ENCODE results near the gene CAPN10. TPM values are rescaled to one million over a fixed set of nuclear protein-coding genes. Genes with fewer than 3 reads are reported as not detected.
A peak's percentile ranks its signal among the peaks of the same experiment; 100 is the strongest.

The CAPN10 gene
- total RNA-seq, 4 donors from 2014 or later = 2.8 to 39.6 (median 21.6) TPM

- H3K27ac ChIP-seq = no peak overlapping the region
- H3K9me3 ChIP-seq = no peaks in the 10 kb centered on the region
- no peak overlapping the region for H3K4me3 ChIP-seq
- TF ChIP-seq POLR2A (IDR thresholded peaks at IDR 0.05) (no peak), CTCF (IDR thresholded peaks at IDR 0.05) (no peak)
- H3K27me3 ChIP-seq = no peaks in the 10 kb centered on the region
- intact Hi-C loops (cut with DNase I; ENCODE audit: low total_unique reads) = no loop called here
- no peak for DNase-seq
- no peaks in the 10 kb centered on the region for H3K4me1 ChIP-seq
- H3K36me3 ChIP-seq = no peaks in the 10 kb centered on the region
Observed at GRCh38 chr2:240640939-240641338, 54.4 kb downstream of the CAPN10 start.

- Histone ChIP-seq H3K27ac (no peak overlapping the region), H3K27me3 (no peaks in the 10 kb centered on the region), H3K4me3 (no peak overlapping the region), H3K36me3 (no peaks in the 10 kb centered on the region), H3K9me3 (no peaks in the 10 kb centered on the region), H3K4me1 (no peaks in the 10 kb centered on the region)
- intact Hi-C loops (cut with DNase I; ENCODE audit: low total_unique reads) = no loop called here
- TF ChIP-seq POLR2A (IDR thresholded peaks at IDR 0.05) = no peak
- TF ChIP-seq CTCF (IDR thresholded peaks at IDR 0.05) = no peak
- no peak for DNase-seq
Observed at GRCh38 chr2:240642061-240642805, 55.7 kb downstream of the CAPN10 start.

- intact Hi-C loops (cut with DNase I; ENCODE audit: low total_unique reads) = no loop called here
- TF ChIP-seq CTCF (IDR thresholded peaks at IDR 0.05) (no peak), POLR2A (IDR thresholded peaks at IDR 0.05) (no peak)
- Histone ChIP-seq H3K27me3 (no peaks in the 10 kb centered on the region), H3K4me3 (no peak overlapping the region), H3K4me1 (no peaks in the 10 kb centered on the region), H3K9me3 (no peaks in the 10 kb centered on the region), H3K36me3 (no peaks in the 10 kb centered on the region), H3K27ac (no peak overlapping the region)
- DNase-seq = no peak
Observed at GRCh38 chr2:240642806-240643092, 56.2 kb downstream of the CAPN10 start.

- intact Hi-C loops (cut with DNase I; ENCODE audit: low total_unique reads) = no loop called here
- DNase-seq = peak in 1 of 2 donors; percentile 10
- no peaks in the 10 kb centered on the region for H3K27me3 ChIP-seq
Observed at GRCh38 chr2:240643093-240643810, 56.7 kb downstream of the CAPN10 start.

More at GRCh38 chr2:240643093-240643810, 56.7 kb downstream of the CAPN10 start:
- no peaks in the 10 kb centered on the region for H3K4me1 ChIP-seq
- no peaks in the 10 kb centered on the region for H3K9me3 ChIP-seq
- H3K27ac ChIP-seq = no peak overlapping the region
- no peak for TF ChIP-seq POLR2A (IDR thresholded peaks at IDR 0.05)
- TF ChIP-seq CTCF (IDR thresholded peaks at IDR 0.05) = no peak
- H3K36me3 ChIP-seq = no peaks in the 10 kb centered on the region
- no peak overlapping the region for H3K4me3 ChIP-seq

All from uterus (tissue), 4 donors.